ENCODE data around the gene LUM.

Gene LUM, protein sequence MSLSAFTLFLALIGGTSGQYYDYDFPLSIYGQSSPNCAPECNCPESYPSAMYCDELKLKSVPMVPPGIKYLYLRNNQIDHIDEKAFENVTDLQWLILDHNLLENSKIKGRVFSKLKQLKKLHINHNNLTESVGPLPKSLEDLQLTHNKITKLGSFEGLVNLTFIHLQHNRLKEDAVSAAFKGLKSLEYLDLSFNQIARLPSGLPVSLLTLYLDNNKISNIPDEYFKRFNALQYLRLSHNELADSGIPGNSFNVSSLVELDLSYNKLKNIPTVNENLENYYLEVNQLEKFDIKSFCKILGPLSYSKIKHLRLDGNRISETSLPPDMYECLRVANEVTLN

DNA sequence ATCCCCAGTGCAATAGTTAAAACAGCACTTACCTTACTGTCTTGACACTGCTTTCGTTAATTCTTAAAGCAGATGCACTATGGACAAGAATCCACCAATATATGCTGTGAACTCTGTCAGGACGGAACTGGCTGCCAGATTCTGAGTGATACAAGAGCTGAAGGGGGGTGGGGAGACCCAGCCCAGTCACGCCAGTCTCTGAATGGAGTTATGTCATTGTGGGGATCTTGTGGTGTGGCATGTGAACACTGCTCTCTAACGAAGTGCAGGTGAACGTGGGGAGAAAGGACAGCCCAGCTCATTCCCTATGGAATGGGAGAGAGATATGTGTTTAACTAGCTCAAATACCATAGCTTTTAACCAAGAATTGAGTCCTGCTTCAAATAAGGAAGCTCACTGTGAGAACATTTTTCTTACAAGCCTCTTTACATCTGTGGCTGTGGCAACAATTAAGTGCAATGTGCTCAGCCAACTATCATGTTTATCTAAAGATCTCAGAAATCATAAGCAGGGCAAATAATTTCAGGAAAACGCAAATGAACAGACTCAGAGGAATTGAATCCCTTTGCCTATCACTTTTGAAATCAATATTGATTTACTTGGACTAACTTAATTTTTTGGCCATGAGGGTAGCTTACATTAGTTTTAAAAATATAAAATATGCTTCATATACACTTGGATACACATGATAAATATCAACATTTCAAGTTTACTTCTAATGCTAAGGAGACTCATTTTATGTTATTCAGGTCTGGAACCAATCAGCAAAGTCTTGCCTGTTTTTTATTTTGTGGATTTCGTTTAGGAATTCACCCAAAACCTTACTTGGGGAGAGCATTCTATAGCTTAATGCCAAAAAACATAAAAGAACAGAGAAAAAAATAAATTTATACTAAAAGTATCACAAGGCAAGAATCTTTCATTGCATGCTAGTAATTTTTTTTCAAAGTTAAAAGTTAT lies at the start of gene LUM:
Gene LUM (minus strand): TSS at position 129 of the 960 bp plus-strand sequence. CDS start 2,515 bp downstream, outside the sequence.
- DNase-seq, result no peak

DNA sequence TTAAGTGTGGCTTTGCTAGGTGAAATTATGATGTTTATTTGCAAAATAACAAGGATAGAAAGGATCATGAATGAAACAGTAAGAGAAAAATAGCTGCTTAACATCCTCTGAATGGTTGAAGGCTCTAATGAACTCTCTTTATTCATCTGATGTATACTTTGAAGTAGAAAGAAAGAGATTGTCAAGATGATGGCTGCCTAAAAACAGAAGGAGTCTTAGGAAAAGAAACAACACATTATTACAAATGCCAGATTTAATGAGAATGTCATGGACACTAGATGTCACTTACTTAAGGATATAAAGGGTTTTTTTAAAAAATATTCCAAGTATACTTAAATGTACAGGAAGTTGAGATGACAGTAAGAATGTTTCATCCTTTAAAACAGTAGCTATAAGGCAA lies 49.7 kb upstream of the LUM start:
- no peak for DNase-seq

DNA sequence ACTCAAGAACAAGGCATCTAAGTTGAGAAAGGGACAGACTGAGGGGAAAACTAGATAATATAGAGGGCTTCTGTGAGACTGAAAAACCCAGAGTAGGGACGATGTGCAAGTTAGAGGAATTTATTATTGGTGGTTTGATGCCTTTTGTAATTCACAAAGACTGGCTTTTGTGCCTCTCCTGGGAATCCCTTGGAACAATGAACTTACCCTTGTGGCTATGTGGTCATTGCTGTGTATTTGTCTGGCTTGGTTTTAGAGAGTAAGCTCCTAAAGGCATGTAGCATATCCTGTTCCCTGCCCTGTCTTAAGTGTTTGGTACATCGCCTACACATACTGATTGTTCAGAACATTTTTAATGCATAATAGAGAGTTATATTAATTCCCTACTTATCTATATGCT lies 44.7 kb upstream of the LUM start:
- DNase-seq, result no peak

DNA sequence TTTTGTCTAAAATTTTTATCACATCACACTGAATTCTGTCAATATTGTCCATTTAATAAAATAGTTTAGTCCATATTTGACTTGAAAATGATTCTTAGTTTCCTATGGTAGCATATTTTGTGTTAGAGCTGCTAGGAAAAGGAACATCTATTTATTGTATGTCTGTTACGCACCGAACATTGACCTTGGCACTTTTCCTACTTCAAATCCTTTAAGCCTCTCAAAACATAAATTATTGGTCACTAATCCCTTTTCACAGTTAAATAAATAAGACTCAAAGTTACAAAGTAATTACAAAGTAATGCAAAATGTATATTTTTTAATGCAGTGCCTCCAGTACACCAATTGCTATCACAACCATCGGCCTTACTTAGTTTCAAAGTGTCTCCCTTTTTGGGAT lies 42.8 kb upstream of the LUM start:
- no peak for DNase-seq

DNA sequence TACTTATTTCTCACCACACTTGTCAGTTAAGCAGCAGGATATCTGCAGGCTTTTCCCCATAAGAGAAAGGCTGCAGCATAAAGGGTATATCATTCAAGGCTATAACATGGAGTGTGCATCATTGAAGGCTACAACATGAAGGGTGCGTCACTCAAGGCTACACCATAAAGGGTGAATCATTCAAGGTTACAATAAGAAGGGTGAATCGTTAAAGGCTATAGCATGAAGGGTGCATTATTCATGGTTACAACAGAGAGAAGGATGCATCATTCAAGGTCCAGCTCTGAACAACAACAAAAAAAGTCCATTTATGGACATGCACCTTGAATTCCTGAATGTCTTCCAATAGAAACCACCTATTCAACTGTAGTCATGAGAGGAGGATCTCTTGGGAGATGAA lies 32.8 kb upstream of the LUM start:
- DNase-seq, result no peak

DNA sequence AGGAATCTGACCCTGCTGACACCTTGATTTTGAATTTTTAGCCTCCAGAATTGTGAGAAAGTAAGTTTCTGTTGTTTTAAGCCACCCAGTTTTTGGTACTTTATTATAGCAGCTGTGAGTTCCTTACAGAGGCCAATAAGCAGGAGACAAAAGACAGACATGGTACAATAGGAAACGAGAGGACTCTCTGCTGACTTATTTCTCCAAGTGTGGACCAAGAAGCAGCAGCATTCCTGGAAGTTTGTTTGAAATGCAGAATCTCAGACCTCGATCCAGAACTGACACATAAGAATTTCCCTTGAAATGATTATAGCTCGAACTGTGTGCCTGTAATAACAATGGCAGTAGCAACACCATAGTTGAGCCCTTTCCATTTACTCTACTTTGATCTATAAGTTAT lies 31.9 kb upstream of the LUM start:
- no peak for DNase-seq

DNA sequence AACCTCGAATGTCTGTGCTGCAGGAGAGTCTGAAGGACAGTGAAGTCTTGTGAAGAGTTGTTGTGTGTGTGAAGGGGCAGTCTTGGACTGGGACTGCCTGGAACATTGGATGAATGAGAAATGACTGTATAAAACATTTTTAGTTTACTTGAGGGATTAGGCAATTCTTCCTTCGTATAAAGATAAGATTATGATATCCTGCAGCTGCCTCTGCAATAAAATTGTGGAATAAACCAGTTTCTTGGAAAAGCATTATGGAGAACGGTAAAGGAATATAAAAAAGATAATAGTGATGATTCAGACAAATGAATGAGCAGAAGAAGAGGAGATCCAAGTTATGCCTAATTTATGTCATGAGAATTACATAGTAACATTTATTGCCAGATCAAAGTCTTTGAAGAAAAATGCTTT lies 30.9 kb upstream of the LUM start:
- no peak for DNase-seq

DNA sequence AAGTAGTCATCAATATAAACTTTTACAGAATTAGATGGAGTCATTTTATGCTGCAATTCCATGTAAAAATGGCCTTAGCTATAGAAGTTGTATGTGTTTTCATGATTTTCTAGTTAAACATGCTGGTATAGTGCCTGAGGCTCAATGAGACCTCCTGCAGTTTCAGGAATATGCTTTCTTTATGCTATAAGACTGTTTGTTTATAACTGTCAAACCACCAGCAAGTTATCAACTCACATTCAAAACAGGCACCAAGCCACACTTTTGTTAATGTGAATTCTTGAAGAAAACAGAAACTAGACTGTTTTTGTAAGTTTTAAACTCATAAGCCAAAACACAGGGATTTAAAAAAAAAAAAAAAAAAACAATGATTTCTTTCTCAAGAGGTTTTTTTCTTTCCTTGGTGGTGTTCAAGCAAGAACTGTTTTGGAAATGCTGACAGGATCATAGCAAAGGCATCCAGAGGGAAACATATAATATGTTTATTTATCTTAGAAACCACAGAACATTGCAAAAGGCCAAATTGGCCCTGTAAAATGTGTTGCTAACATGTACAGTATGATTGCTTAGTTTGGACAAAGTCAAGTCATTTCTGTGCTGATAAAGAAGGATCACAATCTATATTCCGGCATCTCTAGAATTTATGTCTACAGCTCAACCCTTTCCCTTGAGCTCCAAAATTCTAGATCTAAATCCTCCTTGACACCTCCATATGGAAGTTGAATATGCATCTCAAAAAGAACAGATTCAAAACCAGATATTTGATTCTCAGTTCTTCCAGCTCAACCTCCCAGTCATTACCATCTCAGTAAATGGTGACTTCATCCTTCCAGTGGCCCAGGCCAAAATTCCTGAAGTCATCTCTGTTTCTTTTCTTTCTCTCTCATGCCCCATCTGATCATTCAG lies 29.0 kb upstream of the LUM start:
- no peak for DNase-seq

DNA sequence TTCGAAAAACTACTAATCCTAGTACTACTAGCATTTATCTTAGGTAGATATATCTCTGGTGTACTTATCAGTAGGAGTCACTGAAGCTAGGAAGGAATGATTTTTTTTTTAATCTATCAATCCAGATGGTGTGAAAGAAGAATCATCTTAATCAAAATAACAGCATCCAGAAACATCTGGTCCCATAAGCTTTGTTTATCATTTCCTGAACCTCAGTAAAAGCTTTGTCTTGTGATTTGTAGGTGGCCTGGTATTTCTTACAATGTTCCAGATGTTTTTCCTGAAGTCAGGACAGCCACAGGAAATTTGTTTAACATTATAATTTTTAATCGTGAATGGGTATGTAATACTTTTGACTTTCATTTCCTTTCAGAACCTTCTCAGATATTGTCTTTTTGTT lies 28.0 kb upstream of the LUM start:
- DNase-seq, result no peak

DNA sequence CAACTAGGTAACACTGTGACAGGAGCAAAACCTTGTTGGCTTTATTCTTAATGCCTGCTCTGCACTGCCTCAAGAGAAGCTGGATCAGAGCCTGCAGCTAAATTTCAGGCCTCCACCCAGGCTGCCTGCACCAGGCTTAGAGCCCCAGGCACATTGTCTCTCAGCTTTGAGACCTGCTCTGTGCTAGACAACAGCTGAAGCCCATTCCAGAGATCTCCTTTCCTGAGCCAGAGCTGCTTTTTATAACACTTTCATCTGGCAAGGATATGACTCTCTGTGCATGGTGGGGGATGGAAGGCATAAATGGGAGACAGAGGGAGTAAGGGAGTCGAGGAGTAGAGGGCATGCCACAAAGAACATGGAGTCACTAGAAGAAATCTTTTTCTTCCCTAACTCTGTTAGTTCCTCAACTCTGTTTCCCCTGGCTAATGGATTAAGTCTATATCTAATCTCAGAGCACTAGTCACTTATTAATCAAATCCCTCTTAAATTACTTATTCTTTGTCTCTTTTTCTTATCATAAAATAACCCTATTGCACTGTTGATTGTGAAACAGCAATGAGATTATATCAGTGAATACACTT lies 27.1 kb upstream of the LUM start:
- no peak for DNase-seq

DNA sequence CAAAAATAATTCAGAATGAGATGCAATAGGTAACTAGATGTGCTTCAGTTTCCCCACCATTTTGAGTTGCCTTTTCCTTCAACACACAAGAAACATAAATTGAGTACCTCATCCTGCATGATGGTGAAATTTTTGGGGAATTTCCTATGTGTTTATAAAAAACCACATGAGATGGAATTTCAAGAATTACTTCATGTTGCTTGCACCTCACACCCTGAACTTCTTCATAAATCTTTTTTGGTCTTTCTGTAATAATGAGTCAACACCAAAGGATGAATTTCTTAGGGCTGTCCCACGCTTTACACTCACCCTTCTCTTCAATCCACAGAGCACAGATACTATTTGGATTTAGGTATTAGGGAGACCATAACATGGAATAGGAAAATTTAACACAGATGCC lies 22.6 kb upstream of the LUM start:
- no peak for DNase-seq

DNA sequence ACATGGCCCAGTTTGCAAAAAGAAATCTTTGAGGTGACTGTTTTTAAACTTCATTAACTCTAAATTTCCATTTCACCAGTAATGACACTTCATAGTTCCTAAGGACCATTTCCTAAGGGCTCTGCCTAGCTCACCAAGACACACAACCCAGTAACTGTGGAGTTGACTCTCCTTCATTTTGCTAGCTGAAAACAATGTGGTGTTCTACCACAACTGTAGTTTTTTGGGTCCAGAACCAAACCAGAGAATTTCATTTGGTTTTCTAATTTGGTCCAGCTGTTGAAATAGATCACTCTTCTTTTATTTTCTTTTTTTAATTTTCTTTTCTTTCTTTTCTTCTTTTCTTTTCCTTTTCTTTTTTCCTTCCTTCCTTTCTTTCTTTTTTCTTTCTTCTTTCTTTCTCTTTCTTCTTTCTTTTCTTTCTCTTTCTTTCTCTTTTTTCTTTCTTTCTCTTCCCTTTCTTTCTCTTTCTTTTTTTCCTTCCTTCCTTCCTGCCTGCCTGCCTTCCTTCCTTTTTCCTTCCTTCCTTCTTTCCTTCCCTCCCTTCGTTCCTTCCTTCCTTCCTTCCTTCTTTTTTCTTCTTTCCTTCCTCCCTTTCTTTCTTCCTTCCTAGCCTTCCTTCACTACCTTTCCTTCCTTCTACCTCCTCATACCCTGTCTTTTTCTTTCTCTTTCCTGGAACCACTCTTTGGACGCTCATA lies 18.5 kb upstream of the LUM start:
- no peak for DNase-seq

DNA sequence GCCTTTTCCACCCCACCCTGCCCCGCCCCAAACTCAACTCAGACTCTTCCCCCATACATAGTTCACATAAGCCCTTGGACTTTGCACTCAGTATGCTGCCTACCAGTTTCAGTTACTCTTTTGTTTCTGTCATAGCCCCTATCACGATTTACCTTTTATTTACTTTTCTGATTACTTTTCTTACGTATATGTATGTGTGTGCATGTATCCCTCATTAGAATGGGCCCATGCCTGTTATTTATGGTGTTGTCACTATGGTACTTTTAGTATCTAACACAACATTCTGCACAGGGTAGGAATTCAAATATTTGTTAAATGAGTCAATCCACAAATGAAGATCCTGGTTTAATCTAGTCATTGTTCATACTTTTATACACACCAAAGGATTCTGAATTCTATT lies 16.5 kb upstream of the LUM start:
- DNase-seq, result peak; percentile 85

DNA sequence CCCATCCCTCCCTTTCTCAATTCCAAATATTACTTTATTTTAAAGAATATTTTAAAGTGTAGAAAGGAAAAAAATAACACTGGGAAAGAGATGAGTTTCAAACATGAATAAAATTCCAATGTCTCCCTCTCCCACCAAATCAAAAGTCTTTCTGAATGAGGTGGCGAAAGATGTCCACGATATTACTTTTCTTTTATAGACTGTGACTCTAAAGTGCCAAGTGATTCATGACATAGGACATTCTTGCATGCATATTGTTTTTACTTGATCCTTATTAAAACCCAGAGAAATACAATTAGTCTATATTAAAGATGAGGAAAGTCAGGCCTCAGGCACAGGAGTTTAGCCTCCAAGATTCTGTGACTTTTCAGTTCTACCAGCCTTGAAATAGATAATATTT lies 16.0 kb upstream of the LUM start:
- no peak for DNase-seq

DNA sequence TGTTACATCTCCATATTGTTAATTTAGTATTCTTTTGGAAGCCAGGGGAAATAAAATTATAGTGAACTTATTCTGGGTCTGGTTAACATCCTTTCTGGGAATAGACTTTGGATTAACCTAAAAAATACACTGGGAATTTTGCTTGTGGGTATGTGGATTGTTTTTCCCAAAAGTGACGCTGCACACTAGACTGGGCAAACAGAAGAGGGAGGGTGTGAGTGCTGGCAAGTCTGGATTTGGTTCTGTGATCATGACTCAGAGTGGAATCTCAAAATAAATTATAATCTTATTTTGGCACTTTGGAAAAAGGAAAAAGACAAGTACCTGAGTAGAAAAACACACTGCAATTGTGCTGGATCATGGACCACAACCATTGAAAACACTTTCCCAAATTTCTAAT lies 15.2 kb upstream of the LUM start:
- no peak for DNase-seq

DNA sequence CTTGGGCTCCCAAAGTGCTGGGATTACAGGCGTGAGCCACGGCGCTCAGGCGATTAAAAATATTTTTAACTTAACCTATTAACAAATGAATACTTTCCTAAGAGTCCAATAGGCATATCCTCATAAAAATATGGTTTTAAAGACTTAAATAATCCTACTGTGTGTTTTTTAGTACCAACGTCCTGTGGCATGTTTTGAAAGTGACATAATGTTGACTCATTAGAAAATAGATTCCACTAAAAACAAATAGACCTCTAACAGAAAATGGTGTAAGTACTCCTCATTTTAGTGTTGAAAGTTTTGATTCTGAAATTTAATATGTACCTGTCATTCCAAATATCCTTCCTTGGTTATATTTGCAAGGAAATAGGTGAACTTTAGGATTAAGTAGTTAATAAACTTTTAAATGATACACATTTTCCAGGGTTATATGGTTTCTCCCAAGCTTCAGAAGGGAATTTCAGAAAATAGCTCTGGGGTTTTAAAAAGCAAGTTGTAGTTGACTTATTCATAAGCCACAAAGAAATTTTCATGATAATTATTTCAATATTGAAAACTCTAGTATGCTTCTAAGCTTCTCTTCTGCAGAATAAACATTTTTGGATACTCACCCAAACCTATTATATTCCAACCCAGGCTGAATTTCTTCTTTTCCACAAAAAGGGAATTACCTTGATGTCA lies 12.1 kb upstream of the LUM start:
- no peak for DNase-seq

DNA sequence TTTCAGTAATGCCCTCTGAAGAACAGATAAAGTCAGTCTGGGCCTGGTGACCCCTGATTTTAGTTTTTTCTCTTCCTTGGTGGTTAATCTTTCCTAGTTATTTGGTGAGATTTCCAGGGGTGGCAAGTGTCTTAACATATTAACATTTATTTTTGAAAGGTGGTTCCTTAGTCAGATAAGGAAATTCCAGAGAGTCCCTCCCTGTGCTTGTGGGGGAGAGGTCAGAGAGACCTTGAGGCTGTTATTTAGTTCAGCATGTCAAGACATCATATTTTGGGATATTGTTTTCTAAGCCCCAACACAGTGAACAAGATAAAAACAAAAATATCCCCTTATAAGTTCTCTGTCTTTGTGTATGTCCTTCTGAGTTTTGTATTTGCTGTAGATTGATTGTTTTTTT lies 9.5 kb upstream of the LUM start:
- no peak for DNase-seq

DNA sequence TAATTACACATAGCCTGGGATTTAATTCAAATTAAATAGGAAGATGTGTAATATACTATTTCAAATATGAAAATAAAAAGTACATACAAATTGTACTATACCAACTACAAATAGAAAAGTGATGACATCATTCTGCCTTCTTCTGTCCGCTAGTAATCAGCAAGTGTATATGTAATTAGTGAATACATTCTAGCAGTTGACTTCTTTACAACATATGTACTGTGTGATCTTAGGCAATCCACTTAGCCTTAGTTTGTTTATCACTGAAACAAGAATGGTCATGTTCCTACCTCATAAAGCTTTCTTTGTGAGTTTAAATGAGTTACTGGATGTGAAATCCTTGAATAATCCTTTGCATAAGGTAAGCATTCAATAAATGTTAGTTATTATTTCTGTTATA lies 7.8 kb upstream of the LUM start:
- no peak for DNase-seq

DNA sequence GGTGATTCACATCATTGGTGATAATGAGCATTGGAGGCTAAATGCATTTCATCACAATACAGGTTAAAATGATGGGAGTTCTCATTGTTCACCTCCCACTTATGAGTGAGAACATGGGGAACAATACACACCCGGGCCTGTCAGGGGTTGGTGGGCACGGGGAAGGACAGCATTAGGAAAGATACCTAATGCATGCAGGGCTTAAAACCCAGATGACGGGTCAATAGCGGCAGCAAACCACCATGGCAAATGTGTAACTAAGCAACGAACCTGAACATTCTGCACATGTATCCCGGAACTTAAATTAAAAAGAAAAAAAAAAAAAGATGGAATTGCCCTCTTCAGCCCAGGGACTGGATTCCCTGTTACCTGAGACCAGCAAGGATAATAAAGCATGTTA lies 2.3 kb upstream of the LUM start:
- DNase-seq, result peak; percentile 11

DNA sequence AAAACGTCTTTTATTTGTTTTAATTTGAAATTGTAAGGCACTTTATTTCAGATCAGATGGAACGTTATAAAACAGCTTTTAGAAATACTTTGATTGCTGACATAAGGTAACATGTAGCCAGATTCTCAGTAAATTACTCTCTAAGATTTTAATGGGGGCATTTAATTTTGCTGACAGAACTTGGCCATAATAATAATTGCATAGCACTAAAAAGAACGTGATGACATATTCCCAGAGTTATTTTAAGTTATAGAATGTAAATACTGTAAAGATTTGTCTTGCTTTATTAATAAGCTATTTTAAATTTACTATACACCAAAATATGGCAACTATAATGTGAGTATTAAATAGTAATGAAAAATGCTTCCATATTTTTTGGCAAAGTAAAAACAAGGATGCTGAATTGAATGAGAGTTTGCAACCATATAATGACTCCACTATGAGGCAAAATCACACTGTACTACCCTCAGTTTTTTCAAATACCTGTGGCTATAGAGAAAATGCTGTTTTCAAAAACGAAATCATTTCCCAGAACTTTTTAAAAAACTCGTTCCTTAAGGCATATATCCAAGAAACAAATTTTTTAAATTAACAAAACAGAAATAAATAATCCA lies 876 bp downstream of the LUM start:
- no peak for DNase-seq
